Activated gamma-delta T cell treated with Interleukin-2 at 50 U/mL for 16 hours (primary cell): ENCODE data around the gene TBX5.
"Not testable (repeated sequence)": the region's sequence is repeated elsewhere in the genome, so short reads cannot be mapped to it uniquely, and the experiment has no call there.

Experiments
- DNase-seq: peaks from one replicate; pipeline ENCODE4 v3.0.0-alpha.2; 2020

Gene TBX5

DNA sequence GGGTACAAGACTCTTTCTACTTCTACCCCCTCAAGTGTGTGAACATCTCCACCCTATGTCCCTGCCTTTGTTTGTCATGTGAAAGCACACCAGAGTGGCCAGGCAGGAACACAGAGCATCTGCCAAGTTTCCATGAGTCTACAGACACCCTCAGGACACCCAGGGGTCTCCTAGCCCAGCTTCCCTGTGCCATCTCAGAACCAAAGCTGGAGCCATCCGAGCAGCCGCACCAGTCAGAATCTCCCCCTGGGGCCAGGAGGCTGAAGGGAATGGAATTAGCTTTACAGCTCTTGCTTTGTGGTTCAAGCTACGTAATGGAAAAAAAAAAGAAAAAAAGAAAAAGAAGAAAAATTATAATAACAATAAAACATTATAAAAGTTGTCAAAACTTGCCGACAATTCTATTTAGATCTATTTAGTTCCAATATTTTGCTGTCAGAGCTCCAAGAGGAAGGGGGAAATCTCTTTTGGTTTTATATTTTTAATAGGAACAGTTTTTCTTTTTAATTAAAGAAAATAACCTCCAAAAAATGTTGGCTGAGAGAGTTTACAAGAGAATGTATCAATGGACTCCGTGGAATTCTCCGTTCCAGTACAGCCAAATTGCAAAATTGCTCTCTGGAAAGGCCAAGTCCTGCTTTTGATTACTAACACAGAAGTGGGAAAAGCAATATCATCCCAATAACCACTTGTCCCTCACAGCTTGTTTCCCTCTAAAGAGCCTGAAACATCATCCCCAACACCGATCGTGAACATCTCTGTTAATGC is 37.1 kb downstream of the TBX5 start:
- DNase-seq: no peak

DNA sequence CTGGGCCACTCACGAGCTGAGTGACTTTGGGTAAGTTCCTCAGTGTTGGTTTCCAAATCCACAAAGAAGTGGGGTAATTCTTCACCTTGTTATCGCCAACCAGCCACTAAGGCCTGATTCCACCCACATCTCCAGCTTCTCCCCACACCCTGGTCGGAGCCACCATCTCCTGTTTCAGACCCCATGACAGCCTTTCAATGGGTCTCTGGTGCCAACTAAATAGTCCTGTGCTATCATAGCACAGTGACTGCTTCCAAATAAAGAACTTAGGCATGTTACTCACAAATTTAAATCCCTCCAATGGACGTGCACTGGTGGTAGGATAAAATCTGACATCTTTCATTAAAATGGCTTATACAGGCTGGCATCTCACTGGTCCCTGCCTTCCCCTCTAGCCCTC is 44.0 kb downstream of the TBX5 start:
- no peak for DNase-seq

DNA sequence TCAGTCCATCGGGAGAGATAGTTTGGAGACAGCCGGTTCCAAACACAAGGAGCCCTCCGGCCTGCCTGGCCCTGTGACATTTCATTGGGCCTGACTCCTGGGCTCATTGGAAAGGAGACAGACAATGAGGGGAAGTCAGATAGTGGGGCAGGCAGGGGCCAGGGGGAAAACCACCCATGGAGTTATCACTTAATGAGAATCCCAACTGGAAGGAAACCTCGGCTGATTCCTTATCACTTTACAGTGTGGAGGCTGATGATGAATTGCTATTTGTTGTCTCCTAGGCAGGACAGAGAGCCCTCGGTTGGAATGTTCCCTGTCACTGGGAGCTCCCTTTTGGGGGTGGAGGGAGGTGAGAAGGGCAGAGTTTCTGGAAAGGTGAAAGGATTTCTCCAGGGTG is 44.4 kb downstream of the TBX5 start:
- no peak for DNase-seq

DNA sequence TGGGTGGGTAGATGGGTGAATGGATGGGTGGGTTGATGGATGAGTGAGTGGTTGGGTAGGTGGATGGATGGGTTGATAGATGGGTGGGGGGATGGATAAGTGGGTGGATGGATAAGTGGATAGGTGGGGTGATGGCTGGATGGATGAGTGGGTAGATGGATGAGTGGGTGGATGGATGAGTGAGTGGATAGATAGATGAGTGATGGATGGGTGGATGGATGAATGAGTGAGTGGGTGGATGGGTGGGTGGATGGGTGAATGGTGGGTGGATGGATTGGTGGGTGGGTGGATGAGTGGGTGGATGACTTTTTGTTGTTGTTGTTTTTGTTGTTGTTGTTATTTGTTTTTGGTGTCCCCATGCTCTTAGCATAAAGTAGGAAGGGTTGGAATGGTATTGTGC is 45.5 kb downstream of the TBX5 start:
- DNase-seq: no peak

DNA sequence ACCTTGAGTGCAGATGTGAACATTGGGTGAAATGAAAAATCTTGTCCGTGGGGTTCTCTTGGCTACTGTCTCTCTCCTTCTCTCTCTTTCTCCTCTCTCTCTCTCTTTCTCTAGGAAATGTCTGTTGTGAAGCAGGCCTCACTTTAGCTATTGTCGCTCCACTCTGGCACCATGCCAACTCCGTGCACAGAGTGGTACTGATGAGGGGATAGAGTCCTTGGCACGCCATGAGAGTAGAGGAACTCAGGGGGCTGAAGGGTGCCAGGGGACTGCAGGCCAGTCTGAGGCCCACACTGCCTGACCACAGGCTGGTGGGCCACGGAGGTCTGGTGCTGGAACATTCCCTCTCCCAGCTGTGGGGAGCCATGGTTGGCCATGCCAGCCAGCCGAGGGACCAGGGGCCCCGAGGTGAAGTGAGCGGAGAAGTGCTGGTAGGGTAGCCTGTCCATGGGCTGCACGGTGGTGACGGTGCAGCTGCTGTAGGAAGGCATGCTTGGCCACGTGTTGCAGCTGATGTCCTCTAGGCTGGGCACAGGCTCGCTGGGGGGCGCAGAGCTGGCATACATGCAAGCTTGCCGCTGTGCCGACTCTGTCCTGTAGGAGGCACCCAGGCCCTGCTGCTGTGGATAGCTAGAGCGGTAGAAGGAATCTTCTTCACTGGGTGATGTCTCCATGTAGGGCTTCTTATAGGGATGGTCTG is 50.4 kb downstream of the TBX5 start:
- no peak for DNase-seq

DNA sequence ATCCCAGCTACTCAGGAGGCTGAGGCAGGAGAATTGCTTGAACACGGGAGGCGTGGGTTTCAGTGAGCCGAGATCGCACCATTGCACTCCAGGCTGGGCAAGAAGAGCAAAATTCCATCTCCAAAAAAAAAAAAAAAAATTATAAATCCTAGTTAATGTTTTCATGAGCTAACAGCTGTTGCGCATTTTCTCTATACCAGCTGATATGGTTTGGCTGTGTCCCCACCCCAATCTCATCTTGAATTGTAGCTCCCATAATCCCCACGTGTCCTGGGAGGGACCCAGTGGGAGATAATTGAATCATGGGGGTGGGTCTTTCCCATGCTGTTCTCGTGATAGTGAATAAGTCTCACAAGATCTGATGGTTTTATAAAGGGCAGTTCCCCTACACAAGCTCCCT is 56.7 kb downstream of the TBX5 start:
- DNase-seq: not testable (repeated sequence)

DNA sequence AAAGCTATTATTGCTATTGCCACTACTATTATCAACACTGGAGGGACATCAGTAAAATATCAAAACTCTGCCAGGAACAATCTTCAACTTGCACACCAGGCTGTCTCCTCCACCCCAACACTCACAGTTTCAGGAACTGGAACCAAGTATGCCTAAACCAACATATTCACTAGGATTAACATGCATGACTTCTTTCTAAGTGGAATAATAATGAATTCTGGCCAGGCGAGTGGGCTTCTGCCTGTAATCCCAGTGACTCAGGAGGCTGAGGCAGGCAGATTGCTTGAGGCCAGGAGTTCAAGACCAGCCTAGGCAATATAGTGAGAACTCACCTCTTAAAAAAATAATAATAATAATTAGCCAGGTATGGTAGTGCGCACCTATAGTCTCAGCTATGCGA is 58.1 kb downstream of the TBX5 start:
- DNase-seq: no peak

DNA sequence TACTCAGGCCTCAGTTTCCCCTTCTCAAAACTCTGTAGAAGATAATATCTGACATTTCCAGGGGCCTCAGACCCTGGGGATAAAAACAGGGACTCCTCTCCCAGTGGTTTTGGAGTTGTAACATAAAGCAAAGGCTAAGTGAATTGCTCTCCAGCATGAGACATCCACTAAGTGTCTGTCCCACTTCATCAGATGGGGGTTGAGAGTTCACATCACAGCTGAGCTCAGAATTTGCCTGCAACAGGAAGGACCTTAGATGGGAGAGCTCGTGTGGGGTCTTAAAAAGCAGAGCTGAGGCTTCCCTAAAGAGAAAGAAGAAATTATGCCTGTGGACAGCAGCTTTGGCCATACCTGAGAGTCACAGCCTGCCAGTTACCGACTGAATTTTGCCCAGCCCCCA is 61.1 kb downstream of the TBX5 start:
- DNase-seq: no peak

DNA sequence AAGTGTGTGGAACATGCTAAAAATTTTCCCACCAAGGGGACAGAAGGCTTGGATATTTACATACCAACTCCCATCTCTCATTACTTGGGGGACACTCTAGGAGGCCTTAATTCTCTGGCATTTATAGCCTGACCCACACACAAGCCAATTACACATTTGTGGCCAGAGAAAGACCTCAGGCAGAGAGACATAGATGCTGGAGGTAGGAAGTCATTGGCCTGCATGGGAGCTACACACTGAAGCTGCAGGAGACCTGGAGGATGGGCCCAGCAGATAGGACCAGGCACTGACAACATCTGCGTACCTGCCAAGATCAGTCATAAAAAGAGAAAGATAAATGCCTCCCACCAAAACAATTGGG is 61.7 kb downstream of the TBX5 start:
- no peak for DNase-seq

DNA sequence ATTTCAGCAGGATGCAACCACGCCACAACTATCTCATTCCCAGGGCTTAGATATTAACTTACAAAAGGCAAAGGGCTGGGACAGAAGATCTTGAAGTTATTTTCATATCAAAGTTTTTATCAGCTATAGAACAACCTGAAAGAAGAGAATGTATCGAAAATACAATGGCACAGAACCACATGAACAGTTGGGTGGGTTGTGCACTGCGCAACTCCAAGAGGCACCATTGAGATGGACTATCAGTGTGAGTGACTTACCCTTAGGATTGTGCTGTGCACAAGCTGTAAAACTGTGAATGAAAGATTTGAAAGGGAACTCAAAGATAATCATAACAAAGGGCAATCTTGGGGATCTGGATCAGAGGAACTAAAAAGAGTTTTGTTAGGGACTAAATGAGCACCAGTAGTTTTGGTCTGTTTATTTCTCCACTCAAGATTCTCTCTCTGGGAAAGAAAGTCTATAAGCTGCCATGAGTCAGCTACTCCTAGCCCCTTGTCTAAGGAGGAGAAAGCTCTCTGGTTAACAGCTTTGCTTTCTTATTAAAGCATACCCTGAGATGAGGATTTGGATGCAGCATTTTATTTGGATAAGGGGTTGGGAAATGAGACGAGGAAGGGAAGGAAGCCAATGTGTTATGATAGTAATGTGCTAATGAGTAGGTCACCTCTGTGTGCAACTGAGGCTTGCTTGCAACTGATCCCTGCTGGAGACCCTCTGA is 62.2 kb downstream of the TBX5 start:
- no peak for DNase-seq

DNA sequence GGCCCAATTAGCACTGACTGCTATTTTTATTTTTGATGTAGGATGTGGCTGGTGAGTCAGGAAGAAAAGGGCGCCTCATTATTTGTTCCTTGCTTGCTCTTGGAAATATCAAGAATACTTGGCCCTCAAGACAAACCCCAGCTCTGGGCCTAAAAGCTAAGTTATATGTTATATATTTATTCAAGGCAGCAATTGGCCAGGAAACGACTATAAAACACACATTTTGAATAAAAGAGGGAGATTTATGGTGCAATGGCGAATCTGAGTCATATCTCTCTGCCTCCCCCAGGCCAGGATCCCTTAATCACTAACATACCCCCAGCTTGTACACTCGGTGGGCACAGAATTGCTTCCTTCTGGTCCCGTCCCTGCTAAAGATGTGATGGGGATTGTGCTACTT is 63.3 kb downstream of the TBX5 start:
- no peak for DNase-seq

DNA sequence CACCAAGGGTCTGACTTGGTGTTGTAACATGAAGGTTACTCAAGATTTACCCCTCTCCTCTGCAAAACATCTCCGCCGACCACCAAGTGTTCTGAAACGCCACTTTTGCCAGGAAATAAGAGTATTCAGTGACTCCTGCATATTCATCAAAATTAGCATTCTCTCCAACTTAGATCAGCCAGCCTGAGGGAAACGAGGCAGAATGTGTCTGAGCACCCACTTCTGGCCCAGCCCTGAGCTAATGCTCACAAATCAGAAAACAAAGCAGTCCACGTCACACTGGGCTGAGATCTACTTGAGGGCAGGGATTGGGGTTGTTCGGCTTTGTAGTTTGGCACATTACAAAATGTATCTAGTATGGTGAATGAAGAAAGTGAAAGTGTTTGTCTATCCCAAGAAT is 64.3 kb downstream of the TBX5 start:
- no peak for DNase-seq

DNA sequence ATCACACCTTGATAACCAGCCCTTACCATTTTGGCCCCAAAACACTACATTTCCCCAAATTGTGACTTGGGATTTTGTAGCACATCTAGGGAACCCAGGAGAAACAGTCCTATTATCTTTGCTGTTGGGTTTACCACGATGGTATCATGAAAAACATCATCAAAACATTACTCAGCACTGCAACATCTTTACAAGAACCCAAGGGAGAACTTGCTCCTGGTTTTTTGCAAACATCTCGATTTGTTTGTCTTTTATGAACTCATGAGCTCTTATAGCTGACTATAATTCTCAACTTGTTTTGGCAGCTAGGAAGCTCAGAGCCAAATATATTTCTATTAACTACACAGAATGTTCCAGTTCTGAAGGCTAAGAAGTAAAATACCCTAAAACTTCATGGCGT is 65.7 kb downstream of the TBX5 start:
- DNase-seq: no peak

DNA sequence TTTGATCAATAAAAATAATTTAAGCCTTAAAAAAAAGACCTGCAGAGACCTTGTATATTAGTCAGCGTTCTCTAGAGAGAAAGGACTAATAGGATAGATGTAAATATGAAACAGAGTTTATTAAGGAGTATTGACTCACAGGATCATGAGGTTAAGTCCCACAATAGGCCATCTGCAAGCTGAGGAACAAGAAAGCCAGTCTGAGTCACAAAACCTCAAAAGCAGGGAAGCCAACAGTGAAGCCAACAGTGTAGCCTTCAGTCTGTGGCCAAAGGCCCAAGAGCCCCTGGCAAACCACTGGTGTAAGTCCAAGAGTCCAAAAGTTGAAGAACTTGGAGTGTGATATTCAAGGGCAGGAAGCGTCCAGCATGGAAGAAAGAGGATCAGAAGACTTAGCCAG is 66.3 kb downstream of the TBX5 start:
- no peak for DNase-seq

DNA sequence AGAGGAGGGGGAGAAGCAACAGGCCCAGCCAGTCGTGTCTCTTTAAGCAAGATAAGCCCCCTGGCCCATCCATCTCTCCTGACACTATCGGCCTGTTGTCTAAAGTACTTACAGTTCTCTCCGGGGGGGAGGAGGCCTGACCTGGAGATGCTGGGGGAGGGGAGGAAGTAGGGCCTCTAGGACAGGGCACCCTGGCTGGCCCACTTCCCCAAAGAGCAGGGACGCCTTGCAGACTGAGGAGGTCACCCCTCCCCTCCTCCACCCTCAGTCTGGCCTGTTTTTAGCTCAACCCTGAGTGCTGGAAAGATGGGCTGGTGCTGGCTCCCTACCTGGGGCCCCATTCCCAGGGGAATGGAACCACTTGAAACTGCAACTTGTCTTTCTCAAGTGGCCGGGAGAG is 70.3 kb downstream of the TBX5 start:
- DNase-seq: no peak

DNA sequence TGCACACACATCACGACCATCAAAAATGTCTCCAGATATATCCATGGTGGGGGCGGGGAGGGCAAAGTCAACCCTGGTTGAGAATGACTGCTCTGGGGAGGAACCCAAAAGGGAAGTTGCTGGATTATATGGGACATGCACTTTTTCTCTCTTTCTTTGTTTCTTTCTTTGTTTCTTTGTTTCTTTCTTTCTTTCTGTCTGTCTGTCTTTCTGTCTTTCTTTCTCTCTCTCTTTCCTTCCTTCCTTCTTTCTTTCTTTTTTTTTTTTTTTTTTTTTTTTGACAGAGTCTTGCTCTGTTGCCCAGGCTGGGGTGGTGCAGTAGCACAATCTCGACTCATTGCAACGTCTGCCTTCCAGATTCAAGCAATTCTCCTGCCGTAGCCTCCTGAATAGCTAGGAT is 71.5 kb downstream of the TBX5 start:
- DNase-seq: no peak

DNA sequence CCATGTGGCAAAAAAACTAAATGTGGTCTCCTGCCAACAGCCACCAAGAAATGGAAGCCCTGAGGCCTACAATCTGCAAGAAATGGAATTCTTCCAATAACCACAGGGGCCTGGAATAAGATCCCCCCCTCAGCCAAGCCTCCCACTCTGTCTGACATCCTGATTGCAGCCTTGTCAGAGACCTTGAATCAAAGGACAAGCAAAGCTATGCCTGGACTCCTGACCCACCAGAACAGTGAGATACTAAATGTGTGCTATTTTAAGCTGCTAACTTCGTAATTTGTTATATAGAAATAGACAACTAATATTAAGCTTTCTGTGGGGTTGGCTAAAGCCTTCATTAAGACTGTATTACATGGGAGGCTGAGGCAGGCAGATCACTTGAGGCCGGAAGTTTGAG is 77.7 kb downstream of the TBX5 start:
- no peak for DNase-seq

DNA sequence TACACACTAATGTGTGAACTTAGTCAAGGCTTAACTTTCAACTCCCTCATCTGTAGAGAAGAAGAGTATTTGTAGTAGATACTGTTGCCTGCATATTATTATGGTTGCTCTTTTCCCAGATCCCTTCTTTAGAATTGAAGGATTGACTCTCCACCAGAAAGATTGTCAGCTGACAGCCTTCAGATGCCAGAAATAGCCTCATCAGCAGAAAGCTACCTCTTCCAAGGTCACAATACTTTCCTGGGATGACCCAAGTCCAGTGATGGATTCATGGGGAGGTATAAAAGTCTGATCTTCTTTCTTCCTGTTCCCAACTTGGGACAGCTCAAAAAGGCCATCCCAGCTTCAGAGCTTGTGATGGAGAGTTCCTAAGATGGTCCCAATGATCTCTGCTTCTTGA is 78.2 kb downstream of the TBX5 start:
- DNase-seq: no peak

DNA sequence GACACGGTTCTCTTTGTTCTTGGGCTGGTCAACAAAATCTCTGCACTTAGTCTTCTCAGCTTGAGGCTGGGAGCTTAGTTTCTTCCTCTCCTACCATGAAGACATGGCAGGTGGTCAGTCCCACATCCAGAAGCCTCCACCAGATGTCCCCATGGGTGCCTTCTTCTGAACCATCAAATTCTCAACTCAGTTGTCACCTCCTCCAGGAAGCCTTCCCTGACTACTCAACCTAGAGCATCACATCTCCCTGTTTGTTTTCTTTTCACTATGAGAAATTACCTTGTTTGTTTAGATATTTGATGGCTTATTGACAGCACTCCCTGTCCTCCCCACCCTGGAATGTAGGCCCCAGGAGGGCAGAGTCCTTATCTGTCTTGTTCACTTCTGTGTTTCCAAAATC is 84.4 kb downstream of the TBX5 start:
- no peak for DNase-seq

DNA sequence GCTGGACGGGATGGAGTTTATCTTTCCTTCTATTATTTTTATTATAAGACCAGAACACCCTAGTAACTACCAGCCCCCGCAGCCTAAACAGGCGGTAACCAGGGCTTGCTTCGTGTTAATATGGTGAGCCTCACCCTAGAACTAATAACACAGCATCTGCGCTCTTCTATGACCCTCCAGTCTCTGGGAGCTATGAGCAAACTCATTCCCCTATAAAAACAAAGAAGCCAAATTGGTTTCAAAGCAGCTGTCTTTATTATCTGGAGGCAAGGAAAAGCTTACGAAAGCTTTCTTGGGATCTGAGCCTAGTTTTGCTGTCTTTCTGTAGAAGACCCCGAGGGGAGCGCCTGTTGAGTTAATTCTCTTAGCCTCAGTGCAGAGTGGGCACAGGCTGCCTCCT is 85.0 kb downstream of the TBX5 start:
- no peak for DNase-seq

DNA sequence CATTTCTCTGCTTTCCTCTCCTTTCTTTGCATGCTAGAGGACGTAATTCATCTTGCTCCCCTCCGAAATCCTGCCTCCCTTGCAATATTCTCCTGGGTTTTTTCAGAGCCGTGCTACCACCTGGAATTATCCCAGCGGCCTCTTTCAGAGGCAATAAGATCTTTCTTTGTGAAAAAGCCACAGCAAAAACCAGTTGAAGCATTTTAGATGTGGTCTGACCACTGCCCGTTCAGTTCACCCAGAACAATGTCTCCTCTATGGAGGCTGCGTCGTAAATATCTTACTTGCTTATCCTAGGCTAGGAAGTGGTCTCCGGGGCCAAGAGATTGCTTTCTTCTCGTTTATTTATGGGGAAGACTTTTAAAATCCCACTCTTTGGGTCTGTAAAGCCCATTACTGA is 85.8 kb downstream of the TBX5 start:
- no peak for DNase-seq

DNA sequence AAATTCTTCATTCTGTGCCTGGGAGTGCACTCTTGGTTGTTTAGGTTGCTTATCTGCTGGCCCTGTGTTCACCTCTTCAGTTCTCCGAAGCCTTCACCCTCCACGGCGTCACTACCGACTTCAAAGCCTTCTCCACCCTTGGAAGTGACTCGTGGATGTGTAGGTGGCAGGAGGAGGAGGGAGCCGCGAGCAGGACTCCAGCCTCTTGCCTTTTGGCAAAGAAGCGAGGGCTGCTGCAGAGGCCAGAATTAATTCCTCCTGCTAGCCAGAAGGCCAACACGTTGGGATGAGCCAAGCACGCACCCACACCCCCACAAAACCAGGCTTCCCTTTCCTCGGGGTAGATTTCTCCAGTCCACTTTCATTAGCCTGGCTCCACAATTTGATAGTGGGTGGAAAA is 86.5 kb downstream of the TBX5 start:
- no peak for DNase-seq

DNA sequence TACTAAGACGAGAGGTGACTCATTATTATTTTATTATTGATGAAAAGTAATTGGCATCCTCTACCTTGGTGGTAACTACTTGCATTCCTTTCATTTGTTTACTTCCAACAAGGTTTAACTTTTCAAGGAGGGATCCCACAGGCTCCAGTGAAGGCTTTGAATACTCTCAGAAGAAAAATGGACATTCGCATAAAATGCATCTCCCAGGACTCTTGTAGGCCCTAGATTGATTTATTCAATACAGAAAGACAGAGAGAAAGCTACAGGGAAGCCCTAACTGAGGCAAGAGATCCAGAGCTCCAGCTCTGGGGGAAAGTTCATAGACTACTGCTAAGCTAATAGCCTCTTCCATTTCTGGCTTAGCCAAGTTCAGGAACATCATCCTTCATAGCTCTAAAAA is 87.0 kb downstream of the TBX5 start:
- no peak for DNase-seq

DNA sequence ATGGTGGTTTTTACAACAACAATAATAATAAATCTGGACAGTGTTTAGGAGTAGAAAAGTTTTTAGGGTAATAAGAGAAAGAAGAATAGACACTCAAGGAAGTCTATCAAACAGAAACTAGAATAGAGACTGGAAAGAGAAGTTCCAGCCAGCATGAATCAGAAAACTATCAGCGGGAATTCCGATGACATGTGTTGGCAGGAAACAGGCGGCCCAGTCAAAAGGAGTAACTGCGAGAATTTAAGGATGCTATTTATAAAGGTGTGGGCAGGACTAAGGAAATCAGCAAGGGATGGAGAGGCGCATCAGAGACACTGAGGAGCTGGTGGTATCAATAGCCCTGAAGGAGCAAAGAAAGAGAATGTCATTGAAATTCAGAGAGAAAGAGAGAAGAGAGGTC is 89.9 kb downstream of the TBX5 start:
- DNase-seq: no peak
